ENCODE data around the gene KIF6. TPM values are rescaled to one million over a fixed set of nuclear protein-coding genes. Genes with fewer than 3 reads are reported as not detected.

The KIF6 gene
- total and polyA plus RNA-seq, 7 experiments from 2014 or later = 0.75 TPM; not detected in 6

DNA sequence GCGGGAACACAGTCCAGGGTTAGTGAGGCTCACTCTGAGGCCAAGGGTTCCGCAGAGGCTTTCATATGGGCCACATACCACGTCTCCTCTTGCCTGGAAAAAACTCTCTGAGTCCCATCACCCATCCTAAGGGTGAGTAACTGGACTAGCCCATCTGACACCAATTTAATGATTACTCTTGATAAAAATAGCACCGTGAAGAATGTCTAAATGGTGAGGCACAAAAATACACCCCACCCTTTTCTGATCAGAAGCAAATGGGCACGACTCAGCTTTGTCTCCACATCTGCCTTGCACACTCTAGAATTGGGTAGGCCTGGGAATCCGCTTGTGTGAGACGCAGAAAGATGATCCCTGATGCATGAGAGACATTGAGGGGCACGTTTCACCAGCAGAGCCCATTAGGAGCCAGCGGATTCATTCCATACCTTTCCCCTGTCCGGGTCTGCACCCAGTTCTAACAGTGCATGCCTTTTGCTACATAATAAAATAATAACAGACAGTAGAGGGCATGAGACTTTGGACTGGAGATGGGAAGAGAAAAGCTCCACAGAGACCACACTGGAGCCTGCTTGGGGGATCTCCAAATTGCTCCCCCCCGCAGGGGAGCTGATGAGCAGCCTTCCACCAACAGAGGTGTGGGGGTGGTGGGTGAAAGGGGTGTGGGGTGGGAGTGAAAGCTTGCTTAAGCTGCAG is 292.7 kb downstream of the KIF6 start:
- H3K4me3 Mint-ChIP-seq = no peak overlapping the region
- no peaks in the 10 kb centered on the region for H3K27me3 ChIP-seq (ENCODE audit: control insufficient read depth in 2 of 2, insufficient read depth in 2 of 2, low read length in 2 of 2)
- peaks cover 0 to 8% (median 4%) of the 10 kb centered on the region in 7 donors for H3K4me1 Mint-ChIP-seq
- ChIA-PET CTCF (no interaction called here), POLR2A (no interaction called here)
- no peaks in the 10 kb centered on the region for H3K36me3 ChIP-seq (ENCODE audit: control insufficient read depth in 2 of 3, insufficient read depth in 3 of 3, low read length in 3 of 3)
- ATAC-seq (no peak), DNase-seq (no peak)
- no peaks in the 10 kb centered on the region for H3K4me1 ChIP-seq (ENCODE audit: control insufficient read depth in 2 of 2, insufficient read depth in 2 of 2, low read length in 2 of 2)
- H3K36me3 Mint-ChIP-seq = no peaks in the 10 kb centered on the region
- peaks cover 0 to 9% (median 0%) of the 10 kb centered on the region in 11 donors for H3K9me3 Mint-ChIP-seq
- peak overlapping the region in 1 of 9 donors; percentile 37 for H3K27ac Mint-ChIP-seq
- no peaks in the 10 kb centered on the region for H3K9me3 ChIP-seq (ENCODE audit: control insufficient read depth in 2 of 3, low read length in 3 of 3)
- intact Hi-C loops (cut with micrococcal nuclease) = no loop called here
- H3K27ac ChIP-seq (ENCODE audit: low read depth, low read length) = no peak overlapping the region
- H3K27me3 Mint-ChIP-seq = peaks cover 0 to 20% (median 11%) of the 10 kb centered on the region in 5 donors
- H3K4me3 ChIP-seq (ENCODE audit: low read length) = no peak overlapping the region

DNA sequence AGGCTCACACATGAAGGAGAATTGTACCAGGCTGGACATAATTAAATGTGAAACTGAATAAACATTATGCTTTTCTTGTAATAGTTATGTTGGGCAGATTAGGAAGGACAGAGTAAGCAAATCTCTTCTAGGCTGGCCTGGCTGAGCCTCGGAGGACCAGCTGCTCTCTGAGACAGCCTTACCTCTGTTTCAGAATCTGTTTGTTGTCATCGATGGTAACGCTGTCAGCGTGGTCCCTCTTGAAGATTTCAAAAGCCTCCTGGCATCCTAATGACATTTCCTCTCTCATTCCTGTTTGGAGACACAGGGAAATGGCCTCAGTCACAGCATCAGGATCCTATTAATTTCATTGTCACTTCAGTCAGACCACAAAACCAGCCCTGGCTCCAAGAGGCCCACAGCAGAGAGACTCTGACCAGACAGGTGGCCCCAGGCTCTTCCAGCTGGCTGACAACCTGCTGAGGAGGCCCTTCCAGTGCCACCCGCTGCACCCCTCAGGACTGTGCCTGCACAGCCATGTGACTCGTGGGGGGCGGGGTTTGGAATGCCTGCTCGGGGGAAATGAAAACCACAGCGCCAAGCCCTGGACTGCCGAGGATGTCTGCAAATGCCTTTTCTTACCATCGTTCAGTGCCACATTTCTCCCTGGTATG is 294.2 kb downstream of the KIF6 start:
- no peak overlapping the region for H3K27ac ChIP-seq (ENCODE audit: low read depth, low read length)
- no peak for ATAC-seq
- Mint-ChIP-seq H3K36me3 (no peaks in the 10 kb centered on the region), H3K27me3 (peaks cover 0 to 20% (median 8%) of the 10 kb centered on the region in 5 donors), H3K27ac (no peak overlapping the region), H3K4me3 (no peak overlapping the region), H3K9me3 (peaks cover 0 to 3% (median 0%) of the 10 kb centered on the region in 11 donors), H3K4me1 (peaks cover 0 to 8% (median 4%) of the 10 kb centered on the region in 7 donors)
- no peaks in the 10 kb centered on the region for H3K4me1 ChIP-seq (ENCODE audit: control insufficient read depth in 2 of 2, insufficient read depth in 2 of 2, low read length in 2 of 2)
- no peaks in the 10 kb centered on the region for H3K27me3 ChIP-seq (ENCODE audit: control insufficient read depth in 2 of 2, insufficient read depth in 2 of 2, low read length in 2 of 2)
- POLR2A ChIA-PET = no interaction called here
- H3K36me3 ChIP-seq (ENCODE audit: control insufficient read depth in 2 of 3, insufficient read depth in 3 of 3, low read length in 3 of 3) = no peaks in the 10 kb centered on the region
- H3K4me3 ChIP-seq (ENCODE audit: low read length) = no peak overlapping the region
- intact Hi-C loops (cut with micrococcal nuclease) = no loop called here
- CTCF ChIA-PET = no interaction called here
- no peak for DNase-seq
- no peaks in the 10 kb centered on the region for H3K9me3 ChIP-seq (ENCODE audit: control insufficient read depth in 2 of 3, low read length in 3 of 3)

DNA sequence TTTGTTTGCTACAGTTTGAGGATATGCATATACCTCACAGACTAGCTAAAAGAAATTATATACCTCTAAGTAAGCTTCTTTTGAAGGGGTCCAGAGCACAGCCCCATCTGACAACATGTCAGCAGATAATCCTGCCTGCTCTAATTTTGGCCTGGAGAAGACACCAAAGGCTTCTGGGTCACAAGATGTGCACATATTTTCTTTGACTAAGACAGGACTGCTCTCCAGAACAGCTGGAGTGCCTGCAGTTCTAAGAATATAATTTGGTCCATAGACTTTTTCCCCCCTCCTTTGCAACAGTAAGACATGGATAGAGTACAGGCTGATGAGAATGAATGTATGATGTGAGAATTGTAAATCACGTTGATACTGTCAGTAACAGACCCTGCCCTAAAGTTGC is 294.8 kb downstream of the KIF6 start:
- intact Hi-C loops (cut with micrococcal nuclease) = no loop called here

DNA sequence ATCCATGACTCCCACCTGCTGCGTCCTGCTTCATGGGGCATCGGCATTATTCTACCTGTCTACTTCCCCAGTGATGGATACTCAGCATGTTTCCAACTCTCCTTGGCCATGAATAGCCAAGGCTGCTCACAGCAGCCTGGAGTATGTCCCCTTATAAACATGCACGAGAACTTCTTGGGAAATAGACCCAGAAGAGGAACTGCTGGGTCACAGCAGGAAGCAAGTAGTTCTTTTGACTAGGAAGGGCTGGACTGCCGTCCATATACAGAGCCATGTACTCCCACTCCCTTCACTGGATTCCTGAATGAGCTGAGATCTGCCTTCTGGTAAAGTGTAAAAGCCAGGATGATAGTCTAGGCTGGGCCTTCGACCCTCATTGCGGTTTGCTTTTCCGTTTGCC is 296.4 kb downstream of the KIF6 start:
- DNase-seq (no peak), ATAC-seq (no peak)
- POLR2A ChIA-PET = no interaction called here
- Histone ChIP-seq H3K4me1 (ENCODE audit: control insufficient read depth in 2 of 2, insufficient read depth in 2 of 2, low read length in 2 of 2) (no peaks in the 10 kb centered on the region), H3K36me3 (ENCODE audit: control insufficient read depth in 2 of 3, insufficient read depth in 3 of 3, low read length in 3 of 3) (no peaks in the 10 kb centered on the region), H3K4me3 (ENCODE audit: low read length) (no peak overlapping the region), H3K27ac (ENCODE audit: low read depth, low read length) (no peak overlapping the region), H3K27me3 (ENCODE audit: control insufficient read depth in 2 of 2, insufficient read depth in 2 of 2, low read length in 2 of 2) (no peaks in the 10 kb centered on the region), H3K9me3 (ENCODE audit: control insufficient read depth in 2 of 3, low read length in 3 of 3) (no peaks in the 10 kb centered on the region)
- CTCF ChIA-PET = no interaction called here
- Mint-ChIP-seq H3K27me3 (peaks cover 0 to 15% (median 5%) of the 10 kb centered on the region in 5 donors), H3K4me1 (peaks cover 0 to 8% (median 4%) of the 10 kb centered on the region in 7 donors), H3K27ac (no peak overlapping the region), H3K36me3 (no peaks in the 10 kb centered on the region), H3K4me3 (no peak overlapping the region), H3K9me3 (no peaks in the 10 kb centered on the region)
- intact Hi-C loops (cut with micrococcal nuclease) = no loop called here

More for the DNA sequence above, 294.8 kb downstream of the KIF6 start:
- DNase-seq = no peak
- Mint-ChIP-seq H3K9me3 (peaks cover 0 to 2% (median 0%) of the 10 kb centered on the region in 11 donors), H3K4me1 (peaks cover 0 to 8% (median 4%) of the 10 kb centered on the region in 7 donors), H3K27me3 (peaks cover 0 to 20% (median 9%) of the 10 kb centered on the region in 5 donors), H3K4me3 (no peak overlapping the region), H3K27ac (no peak overlapping the region), H3K36me3 (no peaks in the 10 kb centered on the region)
- no peaks in the 10 kb centered on the region for H3K4me1 ChIP-seq (ENCODE audit: control insufficient read depth in 2 of 2, insufficient read depth in 2 of 2, low read length in 2 of 2)
- H3K9me3 ChIP-seq (ENCODE audit: control insufficient read depth in 2 of 3, low read length in 3 of 3) = no peaks in the 10 kb centered on the region
- H3K27me3 ChIP-seq (ENCODE audit: control insufficient read depth in 2 of 2, insufficient read depth in 2 of 2, low read length in 2 of 2) = no peaks in the 10 kb centered on the region
- no peak for ATAC-seq
- ChIA-PET POLR2A (no interaction called here), CTCF (no interaction called here)
- H3K4me3 ChIP-seq (ENCODE audit: low read length) = no peak overlapping the region
- no peaks in the 10 kb centered on the region for H3K36me3 ChIP-seq (ENCODE audit: control insufficient read depth in 2 of 3, insufficient read depth in 3 of 3, low read length in 3 of 3)
- no peak overlapping the region for H3K27ac ChIP-seq (ENCODE audit: low read depth, low read length)

DNA sequence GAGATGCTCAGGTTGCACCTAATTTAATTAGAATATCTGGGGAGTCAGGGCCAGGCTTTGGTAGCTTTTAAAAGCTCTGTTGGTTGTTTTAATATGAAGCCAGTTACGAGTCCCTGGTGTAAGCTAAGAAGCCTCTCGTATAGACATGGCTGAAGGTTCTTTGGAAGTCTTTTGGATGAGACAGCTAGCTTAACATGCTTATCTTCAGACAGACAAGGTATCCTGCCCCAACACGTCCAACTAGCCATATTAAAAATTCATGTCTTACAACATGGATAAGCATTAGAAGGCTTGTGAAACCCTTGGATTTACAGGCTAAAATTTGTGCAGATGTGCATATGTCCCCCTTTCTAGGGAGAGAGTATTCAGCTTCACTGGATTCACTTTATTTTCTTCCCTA is 297.1 kb downstream of the KIF6 start:
- H3K9me3 Mint-ChIP-seq = no peaks in the 10 kb centered on the region
- ChIA-PET POLR2A (no interaction called here), CTCF (no interaction called here)
- Histone ChIP-seq H3K4me1 (ENCODE audit: control insufficient read depth in 2 of 2, insufficient read depth in 2 of 2, low read length in 2 of 2) (no peaks in the 10 kb centered on the region), H3K27me3 (ENCODE audit: control insufficient read depth in 2 of 2, insufficient read depth in 2 of 2, low read length in 2 of 2) (no peaks in the 10 kb centered on the region), H3K4me3 (ENCODE audit: low read length) (no peak overlapping the region), H3K36me3 (ENCODE audit: control insufficient read depth in 2 of 3, insufficient read depth in 3 of 3, low read length in 3 of 3) (no peaks in the 10 kb centered on the region), H3K9me3 (ENCODE audit: control insufficient read depth in 2 of 3, low read length in 3 of 3) (no peaks in the 10 kb centered on the region), H3K27ac (ENCODE audit: low read depth, low read length) (no peak overlapping the region)
- no peak for ATAC-seq
- no peak overlapping the region for H3K4me3 Mint-ChIP-seq
- no peak for DNase-seq
- H3K27me3 Mint-ChIP-seq = peaks cover 0 to 14% (median 5%) of the 10 kb centered on the region in 5 donors
- H3K27ac Mint-ChIP-seq = no peak overlapping the region
- intact Hi-C loops (cut with micrococcal nuclease) = no loop called here
- H3K36me3 Mint-ChIP-seq = no peaks in the 10 kb centered on the region
- peaks cover 0 to 8% (median 4%) of the 10 kb centered on the region in 7 donors for H3K4me1 Mint-ChIP-seq

DNA sequence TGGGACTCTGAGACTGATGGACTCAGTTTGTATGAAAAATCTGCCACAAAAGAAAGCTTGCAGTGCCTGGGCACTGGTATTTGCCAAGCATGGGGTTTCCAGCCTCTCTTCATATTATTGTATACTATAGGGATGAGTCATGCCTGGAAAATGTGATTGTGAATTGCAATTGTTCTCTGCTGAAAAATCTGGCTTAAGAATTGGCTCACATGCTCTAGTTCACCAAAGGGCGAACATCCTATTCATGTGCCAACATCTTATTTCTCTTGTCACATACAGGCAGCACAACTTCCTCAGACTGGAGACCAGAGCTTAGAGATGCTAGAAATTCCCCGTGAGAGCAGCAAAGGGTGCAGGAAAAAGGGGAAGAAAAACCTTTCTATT is 299.1 kb downstream of the KIF6 start:
- Mint-ChIP-seq H3K36me3 (no peaks in the 10 kb centered on the region), H3K4me1 (peaks cover 0 to 2% (median 0%) of the 10 kb centered on the region in 7 donors), H3K27ac (no peak overlapping the region), H3K4me3 (no peak overlapping the region), H3K27me3 (peaks cover 0 to 16% (median 5%) of the 10 kb centered on the region in 5 donors), H3K9me3 (no peaks in the 10 kb centered on the region)
- Histone ChIP-seq H3K4me3 (ENCODE audit: low read length) (no peak overlapping the region), H3K9me3 (ENCODE audit: control insufficient read depth in 2 of 3, low read length in 3 of 3) (no peaks in the 10 kb centered on the region), H3K27me3 (ENCODE audit: control insufficient read depth in 2 of 2, insufficient read depth in 2 of 2, low read length in 2 of 2) (no peaks in the 10 kb centered on the region), H3K27ac (ENCODE audit: low read depth, low read length) (no peak overlapping the region), H3K36me3 (ENCODE audit: control insufficient read depth in 2 of 3, insufficient read depth in 3 of 3, low read length in 3 of 3) (no peaks in the 10 kb centered on the region), H3K4me1 (ENCODE audit: control insufficient read depth in 2 of 2, insufficient read depth in 2 of 2, low read length in 2 of 2) (no peaks in the 10 kb centered on the region)
- CTCF ChIA-PET = no interaction called here
- POLR2A ChIA-PET = no interaction called here
- ATAC-seq (no peak), DNase-seq (no peak)
- intact Hi-C loops (cut with micrococcal nuclease) = no loop called here

Measured in naive thymus-derived CD4-positive, alpha-beta T cell (primary cell).